Loucy (cell line): ENCODE measurements around the gene LRRC73.

Source experiments
- H2AFZ ChIP-seq: fragments of 200-600 bp; sonication (generic); 2 replicates; pipeline ENCODE4 v1.6.0; 2016; ENCODE audit warnings: antibody characterized with exemption, mild to moderate bottlenecking, low read length, moderate library complexity
- H3F3A ChIP-seq: fragments of 200-600 bp; 2 replicates; pipeline ENCODE4 v1.6.0; 2016; ENCODE audit warnings: antibody characterized with exemption, low read depth, mild to moderate bottlenecking
- H3K27me3 ChIP-seq: fragments of 200-600 bp; sonication (generic); 2 replicates; pipeline ENCODE4 v1.6.1; 2014; ENCODE audit warnings: low read length, mild to moderate bottlenecking; ENCODE audit not compliant: insufficient read depth, poor library complexity, severe bottlenecking
- H3K36me3 ChIP-seq: fragments of 200-600 bp; sonication (generic); 2 replicates; pipeline ENCODE4 v1.6.1; 2016; ENCODE audit warnings: low read length; ENCODE audit not compliant: insufficient read depth
- H3K4me1 ChIP-seq: fragments of 200-600 bp; sonication (generic); 2 replicates; pipeline ENCODE4 v1.5.1; 2014; ENCODE audit warnings: low read length, mild to moderate bottlenecking; ENCODE audit not compliant: insufficient read depth, poor library complexity, severe bottlenecking
- H3K4me2 ChIP-seq: fragments of 200-600 bp; sonication (generic); 2 replicates; pipeline ENCODE4 v1.6.0; 2014; ENCODE audit warnings: antibody characterized with exemption, low read length, low read depth, mild to moderate bottlenecking; ENCODE audit not compliant: poor library complexity, severe bottlenecking
- H3K4me3 ChIP-seq: fragments of 200-600 bp; sonication (generic); 2 replicates; pipeline ENCODE4 v1.5.1; 2014; ENCODE audit warnings: low read length, mild to moderate bottlenecking, mixed read lengths; ENCODE audit not compliant: poor library complexity, severe bottlenecking
- H3K79me2 ChIP-seq: fragments of 200-600 bp; sonication (generic); 2 replicates; pipeline ENCODE4 v1.6.1; 2014; ENCODE audit warnings: low read length; ENCODE audit not compliant: insufficient read depth
- H3K9ac ChIP-seq: fragments of 200-600 bp; sonication (generic); 2 replicates; pipeline ENCODE4 v1.6.0; 2014; ENCODE audit warnings: mild to moderate bottlenecking, low read depth, low read length, moderate library complexity; ENCODE audit not compliant: poor library complexity, severe bottlenecking
- H3K9me2 ChIP-seq: fragments of 200-600 bp; sonication (generic); replicated peaks from 2 replicates; pipeline ENCODE4 v1.6.1; 2016; ENCODE audit warnings: low read depth, low read length, mixed read lengths
- H3K9me3 ChIP-seq: fragments of 200-600 bp; sonication (generic); 2 replicates; pipeline ENCODE4 v1.6.1; 2014; ENCODE audit warnings: mild to moderate bottlenecking, antibody characterized with exemption, low read length, low read depth; ENCODE audit not compliant: insufficient read depth
- H4K20me1 ChIP-seq: fragments of 200-600 bp; sonication (generic); 2 replicates; pipeline ENCODE4 v1.6.0; 2014; ENCODE audit warnings: antibody characterized with exemption, low read length, mild to moderate bottlenecking; ENCODE audit not compliant: insufficient read depth, poor library complexity, severe bottlenecking
- EZH2phosphoT487 ChIP-seq: fragments of 200-600 bp; IDR thresholded peaks from 2 replicates; pipeline ENCODE4 v1.6.1; 2018; ENCODE audit warnings: antibody characterized with exemption, mild to moderate bottlenecking, moderate library complexity, borderline replicate concordance
- TF ChIP-seq, protein P1 (sequence below): fragments of 200-600 bp; sonication (generic); conservative IDR thresholded peaks from 2 replicates; pipeline ENCODE4 v1.5.1; 2014; ENCODE audit warnings: mild to moderate bottlenecking, antibody characterized with exemption, low read length

LRRC73 gene

GRCh38 chr6:43511824-43512415 is 1.8 kb upstream of the LRRC73 start:
- TF ChIP-seq, protein P1, sequence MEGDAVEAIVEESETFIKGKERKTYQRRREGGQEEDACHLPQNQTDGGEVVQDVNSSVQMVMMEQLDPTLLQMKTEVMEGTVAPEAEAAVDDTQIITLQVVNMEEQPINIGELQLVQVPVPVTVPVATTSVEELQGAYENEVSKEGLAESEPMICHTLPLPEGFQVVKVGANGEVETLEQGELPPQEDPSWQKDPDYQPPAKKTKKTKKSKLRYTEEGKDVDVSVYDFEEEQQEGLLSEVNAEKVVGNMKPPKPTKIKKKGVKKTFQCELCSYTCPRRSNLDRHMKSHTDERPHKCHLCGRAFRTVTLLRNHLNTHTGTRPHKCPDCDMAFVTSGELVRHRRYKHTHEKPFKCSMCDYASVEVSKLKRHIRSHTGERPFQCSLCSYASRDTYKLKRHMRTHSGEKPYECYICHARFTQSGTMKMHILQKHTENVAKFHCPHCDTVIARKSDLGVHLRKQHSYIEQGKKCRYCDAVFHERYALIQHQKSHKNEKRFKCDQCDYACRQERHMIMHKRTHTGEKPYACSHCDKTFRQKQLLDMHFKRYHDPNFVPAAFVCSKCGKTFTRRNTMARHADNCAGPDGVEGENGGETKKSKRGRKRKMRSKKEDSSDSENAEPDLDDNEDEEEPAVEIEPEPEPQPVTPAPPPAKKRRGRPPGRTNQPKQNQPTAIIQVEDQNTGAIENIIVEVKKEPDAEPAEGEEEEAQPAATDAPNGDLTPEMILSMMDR, result no peak
- TF ChIP-seq EZH2phosphoT487, result no peak
- Histone ChIP-seq H3K9ac (no peak overlapping the region), H3K4me2 (no peak overlapping the region), H3K9me2 (no peaks in the 10 kb centered on the region), H4K20me1 (peaks cover 23% of the 10 kb centered on the region), H2AFZ (no peak overlapping the region), H3K4me1 (peaks cover 23% of the 10 kb centered on the region), H3K9me3 (no peaks in the 10 kb centered on the region), H3F3A (peaks cover 2% of the 10 kb centered on the region; the same call in 1 of the 2 replicates), H3K36me3 (peaks cover 15% of the 10 kb centered on the region; the same call in 1 of the 2 replicates), H3K27me3 (no peaks in the 10 kb centered on the region), H3K4me3 (no peak overlapping the region), H3K79me2 (peaks cover 36% of the 10 kb centered on the region)

DNA sequence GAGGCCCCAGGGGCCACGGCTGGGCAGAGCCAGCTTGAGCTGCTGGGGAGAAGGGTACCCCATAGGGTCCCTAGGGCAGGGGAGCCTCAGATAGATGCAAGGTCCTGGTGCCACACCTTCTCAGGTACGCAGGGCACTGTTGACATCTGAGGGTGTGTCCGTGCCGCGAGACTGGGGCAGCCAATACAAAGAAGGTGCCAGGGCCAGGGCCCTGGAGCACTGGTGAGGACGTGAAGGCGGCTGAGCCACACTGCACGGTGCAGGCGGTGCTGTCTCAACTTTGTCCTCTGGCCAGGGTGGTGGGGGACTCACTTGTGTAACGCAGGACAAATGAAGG is 649 bp upstream of the LRRC73 start:
- no peak overlapping the region for H2AFZ ChIP-seq
- TF ChIP-seq, protein P1, result no peak
- TF ChIP-seq EZH2phosphoT487, result no peak
- no peak overlapping the region for H3K4me2 ChIP-seq
- H3K9me2 ChIP-seq, result no peaks in the 10 kb centered on the region
- peaks cover 15% of the 10 kb centered on the region; the same call in 1 of the 2 replicates for H3K36me3 ChIP-seq
- peaks cover 17% of the 10 kb centered on the region for H3K4me1 ChIP-seq
- peaks cover 17% of the 10 kb centered on the region for H4K20me1 ChIP-seq
- no peaks in the 10 kb centered on the region for H3K27me3 ChIP-seq
- no peaks in the 10 kb centered on the region for H3K9me3 ChIP-seq
- no peak overlapping the region for H3K9ac ChIP-seq
- no peak overlapping the region for H3K4me3 ChIP-seq
- H3F3A ChIP-seq, result peaks cover 2% of the 10 kb centered on the region; the same call in 1 of the 2 replicates
- peaks cover 25% of the 10 kb centered on the region for H3K79me2 ChIP-seq

DNA sequence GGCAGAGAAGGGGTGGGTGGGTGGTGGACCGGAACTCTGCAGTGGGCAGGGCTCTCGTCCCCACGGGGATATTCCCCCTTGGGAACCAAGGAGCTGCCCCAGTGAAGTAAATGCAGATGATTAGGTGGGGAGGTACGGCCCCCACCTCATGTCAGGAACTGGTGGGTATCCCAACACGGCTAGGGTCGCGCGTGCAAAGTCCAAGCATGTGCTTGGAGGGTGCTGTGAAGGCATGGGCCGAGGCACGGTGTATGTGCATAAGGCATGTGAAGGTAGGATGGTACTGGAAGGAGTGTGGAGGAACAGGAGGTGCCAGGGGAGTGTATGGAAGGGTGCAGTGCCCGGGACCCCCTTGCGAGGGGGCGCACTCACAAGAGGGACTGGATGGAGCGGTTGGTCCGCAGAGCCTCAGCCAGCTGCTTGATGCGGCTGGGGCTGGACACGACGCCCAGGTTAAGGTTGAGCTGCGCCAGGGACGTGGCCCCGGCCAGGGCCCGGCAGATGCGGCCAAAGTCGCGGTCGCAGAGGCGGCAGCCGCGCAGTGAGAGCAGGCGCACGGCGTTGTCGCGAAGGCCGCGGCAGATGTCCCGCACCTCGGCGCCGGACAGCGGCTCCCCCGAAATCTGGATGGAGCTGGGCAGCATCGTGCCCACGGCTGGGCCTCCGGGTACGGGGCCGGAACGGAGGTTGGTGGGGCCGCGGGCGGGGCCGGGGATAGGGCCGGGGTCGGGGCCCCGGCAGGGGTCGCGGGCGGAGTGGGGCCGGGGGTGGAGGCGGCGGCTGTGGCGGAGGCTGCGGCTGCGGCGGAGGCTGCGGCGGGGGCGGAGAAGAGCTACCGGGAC is 783 bp downstream of the LRRC73 start:
- no peak for TF ChIP-seq EZH2phosphoT487
- TF ChIP-seq, protein P1, result no peak
- Histone ChIP-seq H3F3A (peaks cover 2% of the 10 kb centered on the region; the same call in 1 of the 2 replicates), H3K4me3 (no peak overlapping the region), H3K4me2 (no peak overlapping the region), H3K79me2 (peaks cover 10% of the 10 kb centered on the region; the same call in 1 of the 2 replicates), H2AFZ (no peak overlapping the region), H3K27me3 (no peaks in the 10 kb centered on the region), H4K20me1 (peaks cover 11% of the 10 kb centered on the region), H3K9me2 (no peaks in the 10 kb centered on the region), H3K9me3 (no peaks in the 10 kb centered on the region), H3K4me1 (peaks cover 4% of the 10 kb centered on the region), H3K9ac (no peak overlapping the region), H3K36me3 (peaks cover 21% of the 10 kb centered on the region; the same call in 1 of the 2 replicates)
